Prostate gland (tissue), 2 donors: ENCODE measurements around the gene CKS2. TPM values are rescaled to one million over a fixed set of nuclear protein-coding genes. Genes with fewer than 3 reads are reported as not detected.

ENCODE experiments used
- DNase-seq: peaks from one replicate; pipeline ENCODE4 v3.0.0-alpha.2; 2019; ENCODE audit warnings: low spot score
- H3K27ac ChIP-seq, 2 donors: fragments of 200-600 bp; sonication (generic); 2 replicates each; pipeline ENCODE4 v1.5.1; 2017 to 2019
- H3K27me3 ChIP-seq: fragments of 200-600 bp; sonication (generic); replicated peaks from 2 replicates; pipeline ENCODE4 v1.5.1; 2019; ENCODE audit not compliant: insufficient read depth
- H3K36me3 ChIP-seq, 2 donors: fragments of 200-600 bp; sonication (generic); 1 replicate in 1 of 2; 2 replicates in 1 of 2; pipeline versions ENCODE4 v1.5.1 to v1.8.1; 2017 to 2019
- H3K4me1 ChIP-seq: fragments of 200-600 bp; sonication (generic); replicated peaks from 2 replicates; pipeline ENCODE4 v1.5.1; 2019
- H3K4me3 ChIP-seq, 2 donors: fragments of 200-600 bp; sonication (generic); 2 replicates each; pipeline ENCODE4 v1.5.1; 2017 to 2019
- H3K9me3 ChIP-seq: fragments of 200-600 bp; sonication (generic); 2 replicates; pipeline ENCODE4 v1.5.1; 2017
- POLR2A ChIP-seq: fragments of 450-650 bp; IDR thresholded peaks from one replicate; pipeline ENCODE4 v1.6.1; 2016; ENCODE audit warnings: antibody characterized with exemption, mild to moderate bottlenecking
- POLR2AphosphoS5 ChIP-seq: sonication (generic); formaldehyde crosslinking; IDR thresholded peaks from one replicate; pipeline ENCODE4 v1.6.1; 2017; ENCODE audit warnings: antibody characterized with exemption
- WGBS: methylation state at CpG from one replicate; pipeline ENCODE4 v1.1.5; 2018; 5-methylcytosine and 5-hydroxymethylcytosine counted together
- intact Hi-C: fragments of 100-400 bp; cut with DNase I; formaldehyde crosslinking; loops from one replicate; pipeline ENCODE4 v1.14.2; 2022
- total RNA-seq, 2 donors: library from RNA; depleted of rRNA; stranded (reverse); fragments of >200 nt; gene quantifications; one replicate each; pipeline ENCODE4 v1.1.0, GENCODE V29; 2016
- TF ChIP-seq, protein P1 (sequence below), 4 experiments: fragments of 200-600 bp in 2 of 4; fragments of 450-650 bp in 2 of 4; sonication (generic) in 2 of 4; IDR thresholded peaks; 1 replicate in 3 of 4; 2 replicates in 1 of 4; pipeline ENCODE4 v1.5.1; 2016 to 2019; ENCODE audit warnings: antibody characterized with exemption in 4 of 4, mild to moderate bottlenecking in 2 of 4, moderate library complexity in 2 of 4

Gene CKS2
- total RNA-seq, 2 donors from 2014 or later: 13.8 to 87.4 TPM

GRCh38 chr9:89362647-89363310, 51.8 kb downstream of the CKS2 start:
- TF ChIP-seq, protein P1, sequence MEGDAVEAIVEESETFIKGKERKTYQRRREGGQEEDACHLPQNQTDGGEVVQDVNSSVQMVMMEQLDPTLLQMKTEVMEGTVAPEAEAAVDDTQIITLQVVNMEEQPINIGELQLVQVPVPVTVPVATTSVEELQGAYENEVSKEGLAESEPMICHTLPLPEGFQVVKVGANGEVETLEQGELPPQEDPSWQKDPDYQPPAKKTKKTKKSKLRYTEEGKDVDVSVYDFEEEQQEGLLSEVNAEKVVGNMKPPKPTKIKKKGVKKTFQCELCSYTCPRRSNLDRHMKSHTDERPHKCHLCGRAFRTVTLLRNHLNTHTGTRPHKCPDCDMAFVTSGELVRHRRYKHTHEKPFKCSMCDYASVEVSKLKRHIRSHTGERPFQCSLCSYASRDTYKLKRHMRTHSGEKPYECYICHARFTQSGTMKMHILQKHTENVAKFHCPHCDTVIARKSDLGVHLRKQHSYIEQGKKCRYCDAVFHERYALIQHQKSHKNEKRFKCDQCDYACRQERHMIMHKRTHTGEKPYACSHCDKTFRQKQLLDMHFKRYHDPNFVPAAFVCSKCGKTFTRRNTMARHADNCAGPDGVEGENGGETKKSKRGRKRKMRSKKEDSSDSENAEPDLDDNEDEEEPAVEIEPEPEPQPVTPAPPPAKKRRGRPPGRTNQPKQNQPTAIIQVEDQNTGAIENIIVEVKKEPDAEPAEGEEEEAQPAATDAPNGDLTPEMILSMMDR (IDR thresholded peaks at IDR 0.05): no peak
- no peak for TF ChIP-seq POLR2A
- no peak for TF ChIP-seq POLR2AphosphoS5
- no peak for DNase-seq
- Histone ChIP-seq H3K9me3 (no peaks in the 10 kb centered on the region), H3K36me3 (peaks cover 13 to 15% of the 10 kb centered on the region in 2 donors), H3K27ac (no peak overlapping the region), H3K4me1 (no peaks in the 10 kb centered on the region), H3K27me3 (no peaks in the 10 kb centered on the region), H3K4me3 (no peak overlapping the region)
- intact Hi-C loops: no loop called here
- WGBS: 90% methylated on average over 10 of the region's 10 CpGs

- H3K27me3 ChIP-seq: no peaks in the 10 kb centered on the region
- H3K36me3 ChIP-seq: peaks cover 9 to 11% of the 10 kb centered on the region in 2 donors
- H3K4me1 ChIP-seq: no peaks in the 10 kb centered on the region
- intact Hi-C loops: no loop called here
- H3K27ac ChIP-seq: no peak overlapping the region
- no peak for DNase-seq
- WGBS: 84% methylated on average over 6 of the region's 6 CpGs
- H3K9me3 ChIP-seq: no peaks in the 10 kb centered on the region
- TF ChIP-seq POLR2A (no peak), POLR2AphosphoS5 (no peak)
- TF ChIP-seq, protein P1 (IDR thresholded peaks at IDR 0.05): no peak
- no peak overlapping the region for H3K4me3 ChIP-seq
Observed at GRCh38 chr9:89363311-89363670, 52.3 kb downstream of the CKS2 start.

- intact Hi-C loops: no loop called here
Observed at GRCh38 chr9:89363921-89364665, 53.1 kb downstream of the CKS2 start.

DNA sequence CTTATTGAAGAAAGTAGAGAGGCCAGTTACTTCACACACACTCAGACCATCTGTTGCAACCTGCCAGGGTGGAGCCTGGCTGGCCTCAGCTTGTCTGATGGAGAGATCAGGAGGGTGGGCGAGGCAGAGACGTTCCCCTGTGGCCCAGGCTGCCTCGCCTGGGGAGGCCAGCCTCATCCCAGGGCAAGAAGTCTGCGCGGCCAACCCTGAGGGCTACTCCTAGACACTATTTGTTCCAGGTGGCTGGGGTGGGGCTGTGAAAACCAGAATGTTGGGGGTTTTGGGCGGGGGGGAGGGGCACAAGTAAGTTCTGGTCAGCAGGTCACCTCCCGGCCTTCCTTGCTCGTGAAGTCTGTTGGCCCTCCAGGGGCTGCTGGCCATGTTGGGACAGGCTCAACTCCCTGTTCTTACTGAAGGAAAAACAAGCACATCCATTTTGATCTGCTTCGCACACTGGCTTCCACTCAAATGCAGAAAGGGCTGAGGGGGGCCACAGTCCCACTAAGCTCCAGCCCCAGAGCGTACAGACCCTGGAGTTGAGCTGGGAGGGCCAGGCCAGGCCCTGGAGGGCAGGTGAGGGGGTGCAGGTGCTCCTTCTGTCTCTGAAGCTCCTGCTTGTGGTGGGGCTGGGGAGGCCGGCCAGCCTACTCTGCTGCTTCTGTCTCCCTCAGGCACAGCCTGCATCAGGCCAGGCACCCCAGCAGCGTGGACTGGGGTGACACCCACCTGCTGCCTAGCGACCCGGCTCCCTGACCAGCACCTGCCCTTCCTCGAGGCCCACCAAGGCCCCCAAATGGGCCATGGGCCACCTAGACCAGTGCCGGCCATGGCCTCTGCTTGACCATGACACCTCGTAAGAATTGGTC, 53.9 kb downstream of the CKS2 start:
- intact Hi-C loops: no loop called here
- Histone ChIP-seq H3K9me3 (no peaks in the 10 kb centered on the region), H3K27ac (no peak overlapping the region), H3K4me3 (no peak overlapping the region), H3K4me1 (no peaks in the 10 kb centered on the region), H3K27me3 (no peaks in the 10 kb centered on the region), H3K36me3 (peaks cover 5 to 11% of the 10 kb centered on the region in 2 donors)
- DNase-seq: no peak
- no peak for TF ChIP-seq POLR2AphosphoS5
- TF ChIP-seq, protein P1 (IDR thresholded peaks at IDR 0.05): no peak
- no peak for TF ChIP-seq POLR2A
- 89% methylated on average over 12 of the region's 17 CpGs for WGBS

More at GRCh38 chr9:89363921-89364665, 53.1 kb downstream of the CKS2 start:
- H3K27me3 ChIP-seq: no peaks in the 10 kb centered on the region
- no peak overlapping the region for H3K4me3 ChIP-seq
- TF ChIP-seq POLR2AphosphoS5 (no peak), POLR2A (no peak)
- TF ChIP-seq, protein P1 (IDR thresholded peaks at IDR 0.05): no peak
- no peaks in the 10 kb centered on the region for H3K4me1 ChIP-seq
- no peaks in the 10 kb centered on the region for H3K9me3 ChIP-seq
- DNase-seq: no peak
- peaks cover 5 to 11% of the 10 kb centered on the region in 2 donors for H3K36me3 ChIP-seq
- no peak overlapping the region for H3K27ac ChIP-seq
- 87% methylated on average over 9 of the region's 9 CpGs for WGBS
